Nephron (organoid): ENCODE data around the gene SRSF1.

Experiments used
- H3K27ac Mint-ChIP-seq, 3 experiments: 2 replicates each; pipeline ENCODE4 v1.8.0; 2020; ENCODE audit warnings: mixed read lengths in 3 of 3, mild to moderate bottlenecking in 2 of 3, moderate library complexity in 1 of 3
- H3K27me3 Mint-ChIP-seq: 2 replicates; pipeline ENCODE4 v1.8.0; 2021; ENCODE audit warnings: low read depth, mild to moderate bottlenecking, moderate library complexity, mixed read lengths
- H3K36me3 Mint-ChIP-seq: 2 replicates; pipeline ENCODE4 v1.8.0; 2020; ENCODE audit warnings: low read depth, mixed read lengths
- H3K4me1 Mint-ChIP-seq: 2 replicates; pipeline ENCODE4 v1.8.0; 2020; ENCODE audit warnings: mixed read lengths
- H3K4me3 Mint-ChIP-seq, 3 experiments: 2 replicates each; pipeline ENCODE4 v1.8.0; 2020; ENCODE audit warnings: mild to moderate bottlenecking in 3 of 3, mixed read lengths in 3 of 3, moderate library complexity in 2 of 3
- H3K9me3 Mint-ChIP-seq: 2 replicates; pipeline ENCODE4 v1.8.0; 2020; ENCODE audit warnings: mixed read lengths
- CTCF ChIP-seq, 3 experiments: fragments of 200-600 bp; sonication (generic); IDR thresholded peaks; one replicate each; pipeline ENCODE4 v1.5.0; 2021; ENCODE audit warnings: antibody characterized with exemption in 3 of 3; ENCODE audit not compliant: unreplicated experiment in 3 of 3

Gene SRSF1

DNA sequence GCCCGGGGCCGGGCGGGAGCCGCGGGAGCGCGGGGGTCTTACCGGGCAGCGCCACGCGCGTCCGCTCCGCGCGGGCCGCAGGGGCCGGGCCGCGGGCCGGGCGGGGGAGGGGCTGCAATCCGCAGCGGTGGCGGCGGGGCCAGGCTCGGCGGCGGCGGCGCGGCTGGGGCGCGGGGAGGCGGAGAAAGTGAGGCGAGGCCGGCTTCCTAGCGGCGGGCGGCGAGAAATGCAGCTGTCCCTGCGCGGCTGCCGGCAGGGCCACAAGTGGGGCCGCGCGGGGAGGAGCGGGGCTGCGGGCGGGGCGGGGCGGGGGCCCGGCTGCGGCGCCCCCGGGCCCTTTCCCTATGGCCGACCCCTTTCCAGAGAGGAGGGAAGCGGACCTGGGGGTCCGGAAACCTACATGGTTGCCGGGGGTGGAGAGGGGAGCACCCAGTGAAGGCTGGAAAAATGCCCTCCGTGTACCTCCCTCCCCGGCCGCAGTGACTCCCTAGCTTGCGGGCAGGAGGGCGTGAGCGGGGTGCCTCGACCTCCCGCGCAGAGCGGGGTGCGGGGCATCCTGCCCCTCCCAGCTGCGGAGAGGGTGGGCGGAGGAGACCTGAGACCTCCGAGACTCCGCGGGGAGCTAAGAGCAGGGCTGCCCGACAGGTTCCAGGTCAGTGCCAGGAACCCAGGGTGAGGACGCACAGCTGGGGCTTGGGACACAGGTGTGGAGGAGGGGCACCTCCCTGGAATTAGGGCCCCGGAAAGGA lies 51.7 kb downstream of the SRSF1 start, which contains the start of gene CUEDC1:
Gene CUEDC1, minus strand, starts transcription at position 230 of the 749 bp plus-strand sequence. CDS start 69,848 bp downstream, outside the sequence.
- peak; percentile 29 to 43 (median 31) for TF ChIP-seq CTCF (IDR thresholded peaks at IDR 0.05; ENCODE audit: unreplicated experiment in 3 of 3)
- Mint-ChIP-seq H3K9me3 (no peaks in the 10 kb centered on the region), H3K27me3 (peaks cover 20% of the 10 kb centered on the region), H3K27ac (peak within 1 kb of the TSS; percentile 91 to 92 (median 91)), H3K4me1 (peaks cover 54% of the 10 kb centered on the region), H3K36me3 (no peaks in the 10 kb centered on the region), H3K4me3 (peak within 1 kb of the TSS; percentile 88 to 94 (median 92))

- Mint-ChIP-seq H3K27me3 (peaks cover 20% of the 10 kb centered on the region), H3K27ac (peak overlapping the region; percentile 86 to 91 (median 90)), H3K4me3 (peak overlapping the region; percentile 87 to 93 (median 90)), H3K4me1 (peaks cover 59% of the 10 kb centered on the region), H3K36me3 (no peaks in the 10 kb centered on the region), H3K9me3 (no peaks in the 10 kb centered on the region)
- no peak for TF ChIP-seq CTCF (IDR thresholded peaks at IDR 0.05; ENCODE audit: unreplicated experiment in 3 of 3)
These were observed 52.5 kb downstream of the SRSF1 start for GRCh38 chr17:57954397-57955182.

GRCh38 chr17:57953705-57954396 lies 53.2 kb downstream of the SRSF1 start:
- Mint-ChIP-seq H3K27me3 (peaks cover 16% of the 10 kb centered on the region), H3K9me3 (no peaks in the 10 kb centered on the region), H3K4me3 (peak overlapping the region; percentile 87 to 93 (median 90)), H3K27ac (peak overlapping the region; percentile 86 to 91 (median 90)), H3K4me1 (peaks cover 60% of the 10 kb centered on the region), H3K36me3 (no peaks in the 10 kb centered on the region)
- TF ChIP-seq CTCF (IDR thresholded peaks at IDR 0.05; ENCODE audit: unreplicated experiment in 3 of 3): no peak
